ENCODE data around the gene CXorf66. TPM values are rescaled to one million over a fixed set of nuclear protein-coding genes. Genes with fewer than 3 reads are reported as not detected.

The CXorf66 gene
- total and polyA plus RNA-seq, 2 of the 8 experiments (the other 6 are each of a cell fraction or from before 2014, with no cell fraction given): not detected

- no peak for TF ChIP-seq GTF2F1 (IDR thresholded peaks at IDR 0.05; ENCODE audit: borderline replicate concordance, low read depth, low read length)
- no peak for TF ChIP-seq KDM4A (IDR thresholded peaks at IDR 0.05; ENCODE audit: low read depth, low read length, severe bottlenecking)
- TF ChIP-seq EGR1 (IDR thresholded peaks at IDR 0.05; ENCODE audit: borderline replicate concordance, low read depth, low read length): no peak
These were observed 6.1 kb upstream of the CXorf66 start (continued) for GRCh38 chrX:139971394-139971749.

Measured in H1 (cell line).